ENCODE results near the gene GPC2.

DNA sequence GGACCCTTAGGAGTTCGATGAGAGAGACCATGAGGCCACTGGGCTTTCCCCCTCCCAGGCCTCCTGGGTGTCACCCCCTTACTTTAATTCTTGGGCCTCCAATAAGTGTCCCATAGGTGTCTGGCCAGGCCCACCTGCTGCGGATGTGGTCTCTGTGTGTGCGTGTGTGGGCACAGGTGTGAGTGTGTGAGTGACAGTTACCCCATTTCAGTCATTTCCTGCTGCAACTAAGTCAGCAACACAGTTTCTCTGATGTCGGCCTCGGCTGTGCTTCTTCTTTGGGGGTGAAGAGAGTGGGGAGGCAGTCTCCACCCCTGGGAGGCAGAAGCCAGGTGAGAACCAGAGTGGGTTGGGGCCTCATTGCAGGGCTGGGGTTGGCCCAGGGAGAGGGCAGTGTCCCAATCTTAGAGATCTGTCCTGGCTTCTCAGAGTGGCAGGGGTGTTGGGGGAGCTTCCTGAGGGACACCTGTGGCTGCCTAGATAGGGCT is 44.1 kb upstream of the GPC2 start:
- TF ChIP-seq CTCF (IDR thresholded peaks at IDR 0.05; ENCODE audit: low read depth, low read length, poor library complexity, severe bottlenecking) (no peak), EZH2phosphoT487 (IDR thresholded peaks at IDR 0.05; ENCODE audit: borderline replicate concordance, low read length) (no peak)

All from DOHH2 (cell line).